ENCODE measurements around the gene MED20. TPM values are rescaled to one million over a fixed set of nuclear protein-coding genes. Genes with fewer than 3 reads are reported as not detected.

MED20 gene
- polyA plus RNA-seq, 1 of the 3 experiments (the other 2 are of a cell fraction): 25.1 TPM

- TF ChIP-seq MAX (IDR thresholded peaks at IDR 0.05; ENCODE audit: low read depth): no peak
Measured at GRCh38 chr6:41877051-41877680, 43.8 kb downstream of the MED20 start (continued).

- Histone ChIP-seq H3F3A (replicated peaks; ENCODE audit: insufficient read depth) (peaks cover 11% of the 10 kb centered on the region), H3K9me2 (no peaks in the 10 kb centered on the region), H3K27ac (ENCODE audit: low read depth in 2 of 2, low read length in 1 of 2) (no peak overlapping the region), H2AFZ (ENCODE audit: low read depth) (no peak overlapping the region), H3K9ac (no peak overlapping the region), H3K4me2 (no peak overlapping the region), H4K20me1 (ENCODE audit: insufficient read depth) (no peaks in the 10 kb centered on the region), H3K4me1 (ENCODE audit: control insufficient read depth in 1 of 2, insufficient read depth in 2 of 2, low read depth in 1 of 2, low read length in 1 of 2) (no peaks in the 10 kb centered on the region), H3K9me3 (no peaks in the 10 kb centered on the region), H3K36me3 (replicated peaks in 1 of 2; ENCODE audit: control insufficient read depth in 1 of 2, insufficient read depth in 2 of 2, low read length in 1 of 2) (peaks cover 0 to 7% of the 10 kb centered on the region in 2 experiments), H3K79me2 (ENCODE audit: insufficient read depth) (no peaks in the 10 kb centered on the region), H3K4me3 (ENCODE audit: low read depth in 2 of 2, low read length in 1 of 2) (no peak overlapping the region), H3K27me3 (ENCODE audit: insufficient read depth) (no peaks in the 10 kb centered on the region)
- ChIA-PET CTCF (interaction anchor here (0.8 to 1.0 kb wide), 2 partner anchors 28 to 169 kb away, joined by 3 to 4 read pairs; no protein-coding TSS in a partner anchor), POLR2A (no interaction called here)
- 93% methylated on average over 1 of the region's 1 CpG for WGBS (ENCODE audit: low lambda C conversion rate)
- TF ChIP-seq MAX (IDR thresholded peaks at IDR 0.05; ENCODE audit: low read depth): no peak
- TF ChIP-seq TEAD4 (IDR thresholded peaks at IDR 0.05; ENCODE audit: borderline replicate concordance, insufficient read depth): no peak
- TF ChIP-seq FOSL2 (IDR thresholded peaks at IDR 0.05; ENCODE audit: borderline replicate concordance, low read depth): no peak
- no peak for TF ChIP-seq SIN3A (IDR thresholded peaks at IDR 0.05; ENCODE audit: borderline replicate concordance, low read depth, low read length)
- no peak for TF ChIP-seq TAF1 (IDR thresholded peaks at IDR 0.05; ENCODE audit: borderline replicate concordance, low read depth, low read length)
- no peak for TF ChIP-seq JUND (IDR thresholded peaks at IDR 0.05)
- no peak for TF ChIP-seq NFIC (IDR thresholded peaks at IDR 0.05; ENCODE audit: borderline replicate concordance)
- DNase-seq: no peak
Measured at GRCh38 chr6:41874741-41875140, 46.2 kb downstream of the MED20 start.

GRCh38 chr6:41872147-41872546, 48.8 kb downstream of the MED20 start:
- Histone ChIP-seq H3K79me2 (ENCODE audit: insufficient read depth) (no peaks in the 10 kb centered on the region), H3F3A (replicated peaks; ENCODE audit: insufficient read depth) (no peaks in the 10 kb centered on the region), H3K9me3 (no peaks in the 10 kb centered on the region), H3K4me2 (no peak overlapping the region), H3K9ac (no peak overlapping the region), H3K4me1 (ENCODE audit: control insufficient read depth in 1 of 2, insufficient read depth in 2 of 2, low read depth in 1 of 2, low read length in 1 of 2) (no peaks in the 10 kb centered on the region), H3K9me2 (no peaks in the 10 kb centered on the region), H3K27ac (ENCODE audit: low read depth in 2 of 2, low read length in 1 of 2) (no peak overlapping the region), H3K27me3 (ENCODE audit: insufficient read depth) (no peaks in the 10 kb centered on the region), H2AFZ (ENCODE audit: low read depth) (no peak overlapping the region), H3K36me3 (replicated peaks in 1 of 2; ENCODE audit: control insufficient read depth in 1 of 2, insufficient read depth in 2 of 2, low read length in 1 of 2) (peaks cover 0 to 11% of the 10 kb centered on the region in 2 experiments), H3K4me3 (ENCODE audit: low read depth in 2 of 2, low read length in 1 of 2) (no peak overlapping the region), H4K20me1 (ENCODE audit: insufficient read depth) (no peaks in the 10 kb centered on the region)
- whole genome bisulfite sequencing (ENCODE audit: low lambda C conversion rate): 98% methylated on average over 13 of the region's 13 CpGs
- POLR2A ChIA-PET: no interaction called here
- no peak for TF ChIP-seq USF1 (IDR thresholded peaks at IDR 0.05; ENCODE audit: borderline replicate concordance, low read depth)
- no peak for TF ChIP-seq PBX3 (IDR thresholded peaks at IDR 0.05)
- no peak for TF ChIP-seq MXI1 (IDR thresholded peaks at IDR 0.05; ENCODE audit: low read depth, low read length)
- TF ChIP-seq YY1 (IDR thresholded peaks at IDR 0.05; ENCODE audit: low read depth): no peak
- no peak for TF ChIP-seq ELF1 (IDR thresholded peaks at IDR 0.05)
- DNase-seq: no peak
- CTCF ChIA-PET: interaction anchor here (1.0 kb wide), 1 partner anchor 49 kb away, joined by 3 read pairs; the partner anchor contains the start of genes BYSL and MED20

Data from SK-N-SH (cell line).